ENCODE measurements around the gene EVI5. TPM values are rescaled to one million over a fixed set of nuclear protein-coding genes. Genes with fewer than 3 reads are reported as not detected.
"Not testable (repeated sequence)": the region's sequence is repeated elsewhere in the genome, so short reads cannot be mapped to it uniquely, and the experiment has no call there.

EVI5 gene
- total RNA-seq, 2 experiments from 2014 or later: 2.6 to 14.0 TPM

DNA sequence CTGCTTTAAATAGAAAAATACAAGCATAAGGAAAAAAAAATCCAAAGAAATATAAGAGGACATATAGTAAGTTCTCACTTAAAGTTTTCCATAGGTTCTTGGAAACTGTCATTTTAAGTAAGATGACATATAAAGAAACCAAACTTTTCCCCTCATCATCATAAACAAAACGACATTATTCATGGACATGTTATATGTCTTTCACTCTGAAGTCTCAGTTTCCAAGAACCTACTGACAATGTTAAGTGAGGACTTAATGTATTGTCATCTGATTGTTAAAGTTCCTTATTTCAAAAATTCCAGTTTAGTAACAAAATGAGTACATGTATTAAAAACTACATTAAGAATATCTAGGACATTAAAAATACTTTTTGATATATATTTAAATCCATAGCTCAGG, 228.6 kb downstream of the EVI5 start:
- H3K4me1 Mint-ChIP-seq: peaks cover 39% of the 10 kb centered on the region
- peaks cover 28% of the 10 kb centered on the region for H3K36me3 Mint-ChIP-seq
- ATAC-seq (no peak), DNase-seq (no peak)
- no peak overlapping the region for H3K4me3 Mint-ChIP-seq
- CTCF ChIA-PET: interaction anchor here (0.9 to 1.5 kb wide), 6 partner anchors 12 to 146 kb away, joined by 3 to 9 read pairs (median 3); no protein-coding TSS in a partner anchor
- H3K27me3 Mint-ChIP-seq: no peaks in the 10 kb centered on the region
- no peak overlapping the region for H3K27ac Mint-ChIP-seq
- H3K9me3 Mint-ChIP-seq (ENCODE audit: low read depth): no peaks in the 10 kb centered on the region

DNA sequence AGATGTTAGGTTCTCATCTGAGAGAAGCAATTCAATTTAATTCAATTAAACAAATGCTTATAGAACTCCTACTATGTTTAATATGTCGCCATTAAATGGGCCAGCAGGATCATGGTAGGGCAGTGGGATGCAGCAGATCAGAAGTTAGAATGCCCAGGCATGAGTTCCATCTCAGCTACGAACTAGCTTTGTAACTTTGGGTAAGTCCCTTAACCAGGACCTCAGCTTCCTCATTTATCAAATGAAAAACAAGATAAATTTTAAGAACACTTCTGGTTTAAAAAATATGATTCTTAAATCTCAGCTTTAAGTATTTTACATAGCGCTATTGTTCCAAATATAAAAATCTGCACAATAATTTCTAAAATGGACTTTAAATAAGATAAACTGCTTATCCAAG, 230.7 kb downstream of the EVI5 start:
- Mint-ChIP-seq H3K27ac (no peak overlapping the region), H3K4me3 (no peak overlapping the region), H3K4me1 (peaks cover 30% of the 10 kb centered on the region), H3K36me3 (peaks cover 28% of the 10 kb centered on the region), H3K9me3 (ENCODE audit: low read depth) (peaks cover 3% of the 10 kb centered on the region), H3K27me3 (no peaks in the 10 kb centered on the region)
- DNase-seq (no peak), ATAC-seq (no peak)
- CTCF ChIA-PET: interaction anchor here (0.6 to 1.9 kb wide), 5 partner anchors 11 to 29 kb away, joined by 3 to 6 read pairs (median 4); no protein-coding TSS in a partner anchor

DNA sequence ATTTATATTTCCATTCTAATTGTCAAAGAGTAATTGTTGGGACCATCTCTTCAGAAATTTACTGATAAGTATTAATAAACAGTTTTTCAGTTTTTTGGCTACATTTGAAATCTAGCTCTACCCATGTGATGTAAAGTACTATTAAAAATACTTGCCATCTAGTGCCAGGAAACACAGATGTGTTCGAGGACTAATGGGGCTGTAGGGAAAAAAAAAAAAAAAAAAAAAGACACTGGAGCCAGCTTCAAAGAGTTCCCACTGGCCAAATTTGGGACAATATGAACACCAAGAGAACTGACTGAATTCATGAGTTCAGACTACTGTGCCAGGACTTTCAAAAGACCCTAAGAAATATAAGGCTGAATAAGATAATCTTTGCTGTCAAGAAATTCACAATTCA, 233.0 kb downstream of the EVI5 start:
- Mint-ChIP-seq H3K36me3 (peaks cover 29% of the 10 kb centered on the region), H3K4me3 (no peak overlapping the region), H3K4me1 (peaks cover 22% of the 10 kb centered on the region), H3K9me3 (ENCODE audit: low read depth) (peaks cover 5% of the 10 kb centered on the region), H3K27ac (no peak overlapping the region), H3K27me3 (no peaks in the 10 kb centered on the region)
- DNase-seq (no peak), ATAC-seq (no peak)
- CTCF ChIA-PET: interaction anchor here (0.7 to 1.8 kb wide), 3 partner anchors 15 to 280 kb away, joined by 3 to 5 read pairs (median 4); partner anchors contain the start of gene RPL5

DNA sequence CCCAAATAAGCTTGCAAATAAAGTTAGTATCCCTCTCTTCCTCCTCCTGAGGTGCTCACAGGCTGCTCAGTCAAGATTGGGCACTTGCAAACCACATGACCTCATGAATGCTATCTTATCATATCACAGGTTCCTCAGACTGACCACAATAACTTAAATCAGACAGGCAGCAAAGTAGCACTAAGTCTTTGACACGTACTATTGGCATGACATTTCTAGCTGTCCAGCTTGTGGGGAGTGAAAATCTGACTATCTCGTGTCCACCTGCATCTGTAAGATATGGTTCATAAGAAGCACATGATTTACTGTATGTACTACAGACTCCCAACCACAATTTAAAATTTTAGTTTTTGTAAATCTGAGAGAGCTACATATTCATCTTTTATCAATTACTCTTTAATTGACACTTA, 240.1 kb downstream of the EVI5 start:
- DNase-seq: peak; percentile 57
- CTCF ChIA-PET: interaction anchor here (0.7 to 1.9 kb wide), 7 partner anchors 16 to 231 kb away, joined by 3 to 7 read pairs (median 3); partner anchors contain the start of gene GFI1
- H3K4me3 Mint-ChIP-seq: peak overlapping the region; percentile 21
- peak overlapping the region; percentile 49 for H3K27ac Mint-ChIP-seq
- H3K27me3 Mint-ChIP-seq: no peaks in the 10 kb centered on the region
- H3K36me3 Mint-ChIP-seq: peaks cover 43% of the 10 kb centered on the region
- H3K4me1 Mint-ChIP-seq: peaks cover 44% of the 10 kb centered on the region
- ATAC-seq: peak; percentile 82
- peaks cover 2% of the 10 kb centered on the region for H3K9me3 Mint-ChIP-seq (ENCODE audit: low read depth)

DNA sequence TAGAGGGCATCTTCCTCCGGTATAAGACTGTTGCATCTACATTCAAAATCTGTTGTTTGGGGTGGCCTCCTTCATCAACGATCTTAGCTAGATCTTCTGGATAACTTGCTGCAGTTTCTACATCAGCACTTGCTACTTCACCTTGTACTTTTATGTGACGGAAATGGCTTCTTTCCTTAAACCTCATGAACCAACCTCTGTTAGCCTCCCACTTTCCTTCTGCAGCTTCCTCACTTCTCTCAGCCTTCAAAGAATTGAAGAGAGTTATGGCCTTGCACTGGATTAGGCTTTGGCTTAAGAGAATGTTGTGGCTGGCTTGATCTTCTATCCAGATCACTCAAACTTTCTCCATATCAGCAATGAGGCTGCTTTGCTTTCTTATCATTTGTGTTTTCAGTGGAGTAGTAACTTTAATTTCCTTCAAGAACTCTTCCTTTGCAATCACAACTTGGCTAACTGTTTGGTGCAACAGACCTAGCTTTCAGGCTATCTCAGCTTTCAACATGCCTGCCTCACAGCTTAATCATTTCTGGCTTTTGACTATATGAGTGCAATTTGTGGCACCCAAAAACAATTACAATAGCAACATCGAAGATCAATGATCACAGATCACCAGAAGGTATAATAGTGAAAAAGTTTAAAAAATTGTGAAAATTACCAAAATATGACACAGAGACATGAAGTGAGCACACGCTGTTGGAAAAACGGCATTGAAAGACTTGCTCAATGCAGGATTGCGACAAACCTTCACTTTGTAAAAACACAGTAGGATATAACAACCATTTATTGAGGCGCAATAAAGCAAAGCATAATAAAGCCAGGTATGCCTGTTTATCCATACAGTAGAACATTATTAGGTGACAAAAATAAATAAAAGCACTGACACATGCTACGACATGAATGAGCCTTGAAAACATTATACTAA, 241.5 kb downstream of the EVI5 start:
- Mint-ChIP-seq H3K4me3 (no peak overlapping the region), H3K4me1 (peaks cover 57% of the 10 kb centered on the region), H3K27me3 (no peaks in the 10 kb centered on the region), H3K27ac (peak overlapping the region; percentile 66), H3K36me3 (peaks cover 42% of the 10 kb centered on the region), H3K9me3 (ENCODE audit: low read depth) (no peaks in the 10 kb centered on the region)
- no peak for DNase-seq
- no peak for ATAC-seq
- CTCF ChIA-PET: interaction anchor here (0.7 to 1.9 kb wide), 5 partner anchors 11 to 60 kb away, joined by 3 to 7 read pairs (median 6); partner anchors contain the start of gene GFI1

DNA sequence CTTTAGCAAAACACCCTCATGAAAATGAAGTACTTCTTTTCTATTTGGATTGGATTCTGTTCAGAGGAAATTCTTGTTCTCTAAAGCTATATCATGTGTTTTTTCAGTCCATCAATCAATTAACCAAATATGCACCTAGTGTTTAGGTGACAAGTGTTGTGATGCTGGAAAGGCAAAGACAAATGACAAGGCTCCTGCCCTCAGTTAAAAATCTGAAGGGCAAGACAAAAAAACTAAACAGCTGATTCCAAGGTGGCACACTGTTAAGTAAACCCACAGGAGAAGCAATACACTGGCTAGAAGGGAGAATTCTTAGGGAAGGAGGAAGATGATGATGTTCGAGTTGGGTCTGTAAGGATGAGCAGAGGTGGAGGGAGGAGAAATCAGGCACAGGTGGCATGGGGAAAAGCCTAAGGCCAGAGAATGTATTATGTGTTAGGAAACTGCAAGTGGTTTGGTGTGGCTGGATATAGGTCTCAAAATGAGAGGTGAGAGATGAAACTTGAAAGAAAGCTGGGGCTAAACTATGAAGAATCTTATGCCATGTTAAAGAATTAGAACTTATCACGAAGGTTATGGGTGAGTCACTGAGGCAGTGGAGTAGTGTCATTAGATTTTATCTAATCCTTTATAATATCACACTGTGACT, 246.4 kb downstream of the EVI5 start:
- Mint-ChIP-seq H3K36me3 (peaks cover 42% of the 10 kb centered on the region), H3K27me3 (no peaks in the 10 kb centered on the region), H3K27ac (peak overlapping the region; percentile 96), H3K9me3 (ENCODE audit: low read depth) (no peaks in the 10 kb centered on the region), H3K4me1 (peaks cover 72% of the 10 kb centered on the region), H3K4me3 (peak overlapping the region; percentile 64)
- DNase-seq: peak; percentile 53
- peak; percentile 62 for ATAC-seq
- CTCF ChIA-PET: interaction anchor here (0.9 to 4.8 kb wide), 15 partner anchors 16 to 225 kb away, joined by 3 to 70 read pairs (median 4); partner anchors contain the start of gene GFI1

DNA sequence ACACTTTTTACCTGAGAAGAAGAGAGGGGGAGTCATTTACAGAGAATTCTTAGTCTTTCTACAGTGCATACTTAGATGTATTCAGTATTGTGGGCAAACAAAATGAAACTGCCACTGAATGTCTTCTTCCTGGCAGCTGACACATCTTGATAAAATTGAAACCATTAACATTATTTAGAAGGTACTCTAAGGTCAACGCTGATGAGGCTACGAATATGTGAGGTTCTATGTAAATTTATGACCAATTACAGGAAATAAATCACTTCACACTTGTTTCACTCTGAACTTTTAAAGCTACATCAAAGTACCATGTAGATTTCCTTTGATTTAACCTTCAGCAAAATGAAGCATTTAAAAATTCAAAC, 246.9 kb downstream of the EVI5 start:
- H3K27ac Mint-ChIP-seq: peak overlapping the region; percentile 96
- peak overlapping the region; percentile 64 for H3K4me3 Mint-ChIP-seq
- peak; percentile 75 for ATAC-seq
- H3K27me3 Mint-ChIP-seq: no peaks in the 10 kb centered on the region
- peaks cover 72% of the 10 kb centered on the region for H3K4me1 Mint-ChIP-seq
- peaks cover 42% of the 10 kb centered on the region for H3K36me3 Mint-ChIP-seq
- H3K9me3 Mint-ChIP-seq (ENCODE audit: low read depth): no peaks in the 10 kb centered on the region
- DNase-seq: no peak
- CTCF ChIA-PET: interaction anchor here (0.9 to 4.8 kb wide), 15 partner anchors 19 to 228 kb away, joined by 3 to 70 read pairs (median 4); partner anchors contain the start of gene GFI1

DNA sequence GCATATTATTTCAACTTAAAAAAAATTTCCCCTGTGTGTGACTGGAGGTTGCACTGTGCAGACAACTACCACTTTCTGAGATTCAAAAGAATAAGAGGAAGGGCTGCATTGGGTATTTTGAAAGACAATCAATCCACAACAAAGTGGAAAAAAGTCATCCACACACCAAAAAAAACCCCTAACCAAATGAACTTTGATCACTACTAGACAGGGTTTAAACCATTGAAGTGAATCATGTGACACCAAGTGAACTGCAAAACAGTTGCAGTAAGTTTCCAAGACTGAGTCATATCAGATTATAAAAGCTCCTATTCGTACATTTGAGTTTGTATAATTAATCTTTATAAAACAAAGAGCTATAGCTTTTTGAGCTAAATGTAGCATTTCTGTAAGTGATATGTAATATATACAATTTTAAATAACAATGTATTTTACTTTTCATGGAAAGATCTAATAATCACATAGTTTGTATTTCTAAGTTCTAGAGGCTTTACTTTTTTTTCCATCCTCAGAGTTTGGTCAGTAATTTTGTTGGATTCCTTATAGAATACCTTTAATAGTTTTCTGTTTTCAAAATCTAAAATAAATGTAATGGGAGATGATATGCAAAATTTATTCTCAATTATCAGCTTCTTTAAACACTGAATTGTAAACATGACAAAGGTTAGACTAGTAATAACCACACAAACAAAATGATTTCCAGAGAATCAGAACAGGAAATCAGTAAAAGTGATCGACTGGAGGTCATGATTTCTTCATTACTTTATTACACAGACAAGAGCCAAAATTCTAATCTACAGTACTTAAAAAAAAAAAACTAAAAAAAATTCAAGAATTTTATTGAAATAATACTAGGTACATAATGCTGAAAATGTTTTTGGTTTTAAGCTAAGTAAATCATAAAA, 247.7 kb downstream of the EVI5 start:
- Mint-ChIP-seq H3K36me3 (peaks cover 41% of the 10 kb centered on the region), H3K4me3 (peak overlapping the region; percentile 64), H3K9me3 (ENCODE audit: low read depth) (no peaks in the 10 kb centered on the region), H3K27me3 (no peaks in the 10 kb centered on the region), H3K27ac (peak overlapping the region; percentile 96), H3K4me1 (peaks cover 74% of the 10 kb centered on the region)
- DNase-seq: no peak
- CTCF ChIA-PET: interaction anchor here (0.9 to 4.8 kb wide), 10 partner anchors 20 to 227 kb away, joined by 3 to 70 read pairs (median 4); partner anchors contain the start of gene GFI1
- peak; percentile 66 for ATAC-seq

DNA sequence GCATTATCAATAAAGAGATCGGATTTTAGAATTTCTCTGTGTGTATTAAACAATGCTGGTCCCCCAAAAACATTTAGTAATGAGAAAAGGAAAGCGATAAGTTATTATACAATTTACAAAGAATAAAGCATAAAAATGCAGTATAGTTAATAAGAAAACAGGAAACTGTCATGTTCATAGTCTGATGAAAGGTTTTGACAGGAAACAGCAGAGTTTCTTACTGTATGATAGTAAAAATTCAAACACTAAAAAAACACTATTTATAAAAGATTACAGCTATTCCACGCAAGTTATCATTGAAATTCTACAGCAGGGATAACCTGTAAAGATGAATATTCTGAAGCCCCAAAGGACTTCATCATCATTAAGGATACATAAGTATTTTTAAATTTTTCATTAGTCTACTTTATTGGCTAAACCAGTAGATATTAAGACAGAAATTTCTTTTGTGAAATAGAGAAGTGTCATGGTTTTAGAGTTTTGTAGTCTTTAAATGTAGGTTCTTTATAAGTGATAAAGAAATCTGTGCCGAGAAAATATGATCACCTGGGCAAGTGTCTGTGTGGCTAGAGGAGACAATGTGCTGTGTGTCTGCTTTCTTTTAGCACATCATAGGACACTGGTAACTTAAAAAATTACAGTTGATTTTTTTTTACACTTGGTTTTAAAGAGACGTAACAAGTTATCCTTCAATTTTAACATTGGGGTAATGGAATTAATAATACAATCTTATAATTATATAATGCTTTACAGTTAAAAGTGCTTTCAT, 248.5 kb downstream of the EVI5 start:
- peak overlapping the region; percentile 64 for H3K4me3 Mint-ChIP-seq
- H3K9me3 Mint-ChIP-seq (ENCODE audit: low read depth): no peaks in the 10 kb centered on the region
- H3K27ac Mint-ChIP-seq: peak overlapping the region; percentile 96
- ATAC-seq (peak; percentile 14), DNase-seq (no peak)
- H3K36me3 Mint-ChIP-seq: peaks cover 37% of the 10 kb centered on the region
- no peaks in the 10 kb centered on the region for H3K27me3 Mint-ChIP-seq
- H3K4me1 Mint-ChIP-seq: peaks cover 77% of the 10 kb centered on the region
- CTCF ChIA-PET: interaction anchor here (0.9 to 4.8 kb wide), 5 partner anchors 20 to 221 kb away, joined by 3 to 70 read pairs (median 9); partner anchors contain the start of gene GFI1

DNA sequence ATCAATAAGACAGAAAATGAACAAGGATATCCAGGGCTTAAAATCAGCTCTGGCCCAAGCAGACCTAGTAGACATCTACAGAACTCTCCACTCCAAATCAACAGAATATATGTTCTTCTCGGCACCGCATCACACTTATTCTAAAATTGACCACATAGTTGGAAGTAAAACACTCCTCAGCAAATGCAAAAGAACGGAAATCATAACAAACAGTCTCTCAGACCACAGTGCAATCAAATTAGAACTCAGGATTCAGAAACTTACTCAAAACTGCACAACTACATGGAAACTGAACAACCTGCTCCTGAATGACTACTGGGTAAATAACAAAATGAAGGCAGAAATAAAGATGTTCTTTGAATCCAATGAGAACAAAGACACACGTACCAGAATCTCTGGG, 252.5 kb downstream of the EVI5 start:
- not testable (repeated sequence) for H3K27me3 Mint-ChIP-seq; ATAC-seq; H3K9me3 Mint-ChIP-seq (ENCODE audit: low read depth); DNase-seq
- CTCF ChIA-PET: interaction anchor here (1.9 to 2.2 kb wide), 2 partner anchors 21 to 47 kb away, joined by 4 to 9 read pairs; no protein-coding TSS in a partner anchor
- H3K4me1 Mint-ChIP-seq: peaks cover 71% of the 10 kb centered on the region
- H3K27ac Mint-ChIP-seq: peak overlapping the region; percentile 92
- peaks cover 50% of the 10 kb centered on the region for H3K36me3 Mint-ChIP-seq
- H3K4me3 Mint-ChIP-seq: peak overlapping the region; percentile 54

DNA sequence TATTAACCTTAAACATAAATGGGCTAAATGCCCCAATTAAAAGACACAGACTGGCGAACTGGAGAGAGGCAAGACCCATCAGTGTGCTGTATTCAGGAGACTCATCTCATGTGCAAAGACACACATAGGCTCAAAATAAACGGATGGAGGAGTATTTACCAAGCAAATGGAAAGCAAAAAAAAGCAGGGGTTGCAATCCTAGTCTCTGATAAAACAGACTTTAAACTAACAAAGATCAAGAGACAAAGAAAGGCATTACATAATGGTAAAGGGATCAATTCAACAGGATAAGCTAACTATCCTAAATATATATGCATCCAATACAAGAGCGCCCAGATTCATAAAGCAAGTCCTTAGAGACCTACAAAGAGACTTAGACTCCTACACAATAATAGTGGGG, 253.0 kb downstream of the EVI5 start:
- H3K4me1 Mint-ChIP-seq: peaks cover 71% of the 10 kb centered on the region
- H3K27ac Mint-ChIP-seq: peak overlapping the region; percentile 92
- peak overlapping the region; percentile 54 for H3K4me3 Mint-ChIP-seq
- not testable (repeated sequence) for H3K9me3 Mint-ChIP-seq (ENCODE audit: low read depth); H3K27me3 Mint-ChIP-seq; DNase-seq; ATAC-seq
- peaks cover 52% of the 10 kb centered on the region for H3K36me3 Mint-ChIP-seq
- CTCF ChIA-PET: interaction anchor here (1.0 to 1.9 kb wide), 3 partner anchors 21 to 221 kb away, joined by 3 to 4 read pairs (median 4); no protein-coding TSS in a partner anchor

DNA sequence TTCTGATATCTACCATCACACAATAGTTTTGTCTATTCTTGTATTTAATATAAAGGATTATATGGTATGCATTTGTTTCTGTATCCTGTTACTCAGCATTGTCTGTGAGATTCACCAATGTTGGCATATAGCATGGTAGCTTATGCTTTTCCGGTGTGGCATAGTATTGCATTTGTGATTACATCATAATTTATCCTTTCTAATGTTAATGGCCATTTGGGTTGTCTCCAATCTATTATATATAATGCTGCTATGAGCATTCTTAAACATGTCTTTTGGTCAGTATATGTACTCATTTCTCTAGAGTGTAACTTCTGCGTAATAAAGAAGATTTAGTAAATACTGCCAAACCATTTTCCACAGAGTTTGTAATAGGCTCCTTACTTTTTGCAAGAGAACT, 257.2 kb downstream of the EVI5 start:
- Mint-ChIP-seq H3K27me3 (no peaks in the 10 kb centered on the region), H3K4me3 (no peak overlapping the region), H3K27ac (no peak overlapping the region), H3K4me1 (peaks cover 36% of the 10 kb centered on the region), H3K36me3 (peaks cover 38% of the 10 kb centered on the region), H3K9me3 (ENCODE audit: low read depth) (no peaks in the 10 kb centered on the region)
- CTCF ChIA-PET: no interaction called here
- DNase-seq (no peak), ATAC-seq (no peak)

Measured in activated CD8-positive, alpha-beta memory T cell treated with anti-CD3 and anti-CD28 coated beads, Interleukin-2, amount 10 ng/mL, durations not matched to agents 7 days and 5 days (primary cell).